HepG2 (cell line): ENCODE measurements around the gene PLSCR4. TPM values are rescaled to one million over a fixed set of nuclear protein-coding genes. Genes with fewer than 3 reads are reported as not detected.

Source experiments
- BRD4 ChIP-seq: sonication (generic); formaldehyde crosslinking; IDR thresholded peaks from 2 replicates; pipeline ENCODE4 v1.4.0; 2020; ENCODE audit warnings: missing genetic modification reagents
- HES4 ChIP-seq: sonication (generic); formaldehyde crosslinking; IDR thresholded peaks from 2 replicates; pipeline ENCODE4 v1.9.0; 2021; ENCODE audit warnings: mild to moderate bottlenecking, missing genetic modification reagents, borderline replicate concordance
- HIVEP1 ChIP-seq: sonication (generic); formaldehyde crosslinking; IDR thresholded peaks from 2 replicates; pipeline ENCODE4 v1.4.0; 2020; ENCODE audit warnings: mild to moderate bottlenecking, missing genetic modification reagents
- RCOR2 ChIP-seq: IDR thresholded peaks from 2 replicates; pipeline ENCODE4 v1.6.1; 2016; ENCODE audit warnings: missing biosample characterization, missing genetic modification reagents
- RXRB ChIP-seq: IDR thresholded peaks from 2 replicates; pipeline ENCODE4 v1.6.1; 2016; ENCODE audit warnings: borderline replicate concordance, missing genetic modification reagents, missing compliant biosample characterization
- SALL2 ChIP-seq: sonication (generic); formaldehyde crosslinking; IDR thresholded peaks from 2 replicates; pipeline ENCODE4 v1.8.1; 2023; ENCODE audit warnings: mild to moderate bottlenecking, missing genetic modification reagents, inconsistent platforms
- SIN3A ChIP-seq: IDR thresholded peaks from 2 replicates; pipeline ENCODE4 v1.6.1; 2011; ENCODE audit warnings: low read depth, mild to moderate bottlenecking, control low read depth, low read length, borderline replicate concordance
- SRSF9 ChIP-seq: fragments of 200-400 bp; formaldehyde crosslinking; IDR thresholded peaks from 2 replicates; pipeline ENCODE4 v1.6.1; 2018; ENCODE audit warnings: borderline replicate concordance, mild to moderate bottlenecking, low read depth, low read length; ENCODE audit not compliant: insufficient read depth, poor library complexity, severe bottlenecking
- ZNF264 ChIP-seq: sonication (generic); formaldehyde crosslinking; IDR thresholded peaks from 2 replicates; pipeline ENCODE4 v1.4.0; 2020; ENCODE audit warnings: missing genetic modification reagents
- ZNF335 ChIP-seq: sonication (generic); formaldehyde crosslinking; IDR thresholded peaks from 2 replicates; pipeline ENCODE4 v1.4.0; 2020; ENCODE audit warnings: missing genetic modification reagents
- ZNF549 ChIP-seq: sonication (generic); formaldehyde crosslinking; IDR thresholded peaks from 2 replicates; pipeline ENCODE4 v1.5.0; 2020; ENCODE audit warnings: missing genetic modification reagents
- ZNF616 ChIP-seq: sonication (generic); formaldehyde crosslinking; IDR thresholded peaks from 2 replicates; pipeline ENCODE4 v1.5.0; 2020; ENCODE audit warnings: low read depth, mild to moderate bottlenecking, missing genetic modification reagents
- ZNF678 ChIP-seq: sonication (generic); formaldehyde crosslinking; IDR thresholded peaks from 2 replicates; pipeline ENCODE4 v1.4.0; 2020; ENCODE audit warnings: mild to moderate bottlenecking, missing genetic modification reagents
- ZSCAN29 ChIP-seq: sonication (generic); formaldehyde crosslinking; conservative IDR thresholded peaks from 2 replicates; pipeline ENCODE4 v1.4.0; 2020; ENCODE audit warnings: mild to moderate bottlenecking, missing genetic modification reagents
- polyA plus RNA-seq, 8 experiments: library from polyadenylated mRNA; depleted of rRNA in 3 of 8; stranded (reverse) in 7 of 8; unstranded in 1 of 8; fragments of >200 nt; fragmentation: Illumina TruSeq in 4 of 8; extraction: Trizol in 4 of 8; gene quantifications; 2 replicates each; pipeline versions ENCODE4 v1.2.1 to v1.2.3, GENCODE V29; 2011 to 2016; ENCODE audit warnings: low read depth in 4 of 8, missing spikeins in 1 of 8, mixed read lengths in 1 of 8; ENCODE audit not compliant: insufficient read depth in 1 of 8
- total RNA-seq, 5 experiments: library from RNA; depleted of rRNA; stranded (reverse); fragments of >200 nt; fragmentation: Illumina TruSeq; extraction: Trizol; gene quantifications; 2 replicates each; pipeline ENCODE4 v1.2.3, GENCODE V29; 2016; ENCODE audit warnings: low read depth in 1 of 5
- TF ChIP-seq, protein P1 (sequence below), 2 experiments: sonication (generic) in 1 of 2; formaldehyde crosslinking in 1 of 2; IDR thresholded peaks; 2 replicates each; pipeline versions ENCODE4 v1.6.1 to v1.9.0; 2014 to 2022; ENCODE audit warnings: antibody characterized with exemption in 1 of 2, borderline replicate concordance in 1 of 2, inconsistent platforms in 1 of 2, low read depth in 1 of 2, missing genetic modification reagents in 1 of 2
- TF ChIP-seq, protein P2 (sequence below): sonication (generic); formaldehyde crosslinking; IDR thresholded peaks from 2 replicates; pipeline ENCODE4 v1.8.0; 2022; ENCODE audit warnings: missing genetic modification reagents, low read depth, mild to moderate bottlenecking, borderline replicate concordance
- TF ChIP-seq, protein P3 (sequence below): sonication (generic); formaldehyde crosslinking; IDR thresholded peaks from 2 replicates; pipeline ENCODE4 v1.4.0; 2020; ENCODE audit warnings: missing genetic modification reagents

PLSCR4 gene
- total and polyA plus RNA-seq, 2 of the 13 experiments (the other 11 are each of a cell fraction or from before 2014, with no cell fraction given) = 1.5 to 59.0 TPM

DNA sequence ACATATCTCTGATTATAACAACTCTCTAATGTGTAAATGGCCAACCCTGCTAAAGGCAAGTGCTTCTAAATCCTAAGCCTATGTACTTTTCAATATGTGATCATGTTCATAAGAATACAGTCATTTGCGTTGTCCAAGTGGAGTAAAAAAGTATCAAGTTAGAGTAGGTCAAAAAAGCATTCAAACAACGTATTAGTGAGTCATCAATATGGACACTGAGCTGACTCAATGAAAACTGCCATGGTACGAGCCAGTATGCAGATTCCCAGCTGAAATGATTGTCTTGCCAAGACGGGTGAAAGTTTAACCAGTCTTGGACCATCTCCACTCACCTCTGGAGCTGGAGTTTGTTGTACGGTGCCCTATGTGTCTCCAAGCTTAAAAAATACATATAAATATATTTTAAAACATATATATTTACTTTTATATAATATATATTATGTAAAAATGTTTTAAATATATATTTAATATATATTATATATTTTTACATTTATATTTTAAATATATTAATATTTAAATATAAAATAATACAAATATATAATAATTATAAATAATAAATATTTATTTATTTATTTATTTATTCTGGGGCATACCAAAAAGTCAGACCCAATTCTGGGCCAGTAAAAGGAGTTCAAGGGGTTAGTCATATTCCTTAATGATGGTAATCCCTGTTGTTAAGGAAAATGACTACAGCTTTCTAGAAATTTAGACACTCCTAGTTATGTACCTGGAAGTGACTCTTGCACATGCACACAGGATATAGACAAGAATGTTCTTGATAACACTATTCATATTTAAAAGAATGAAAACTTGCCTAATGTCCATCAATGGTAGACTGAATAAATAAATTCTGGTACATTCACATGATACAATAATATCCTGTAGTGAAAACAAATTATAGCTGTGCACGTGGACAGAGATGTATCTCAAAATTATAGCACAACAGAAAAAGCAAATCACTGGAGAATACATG, 27.2 kb downstream of the PLSCR4 start (continued):
- TF ChIP-seq, protein P1, sequence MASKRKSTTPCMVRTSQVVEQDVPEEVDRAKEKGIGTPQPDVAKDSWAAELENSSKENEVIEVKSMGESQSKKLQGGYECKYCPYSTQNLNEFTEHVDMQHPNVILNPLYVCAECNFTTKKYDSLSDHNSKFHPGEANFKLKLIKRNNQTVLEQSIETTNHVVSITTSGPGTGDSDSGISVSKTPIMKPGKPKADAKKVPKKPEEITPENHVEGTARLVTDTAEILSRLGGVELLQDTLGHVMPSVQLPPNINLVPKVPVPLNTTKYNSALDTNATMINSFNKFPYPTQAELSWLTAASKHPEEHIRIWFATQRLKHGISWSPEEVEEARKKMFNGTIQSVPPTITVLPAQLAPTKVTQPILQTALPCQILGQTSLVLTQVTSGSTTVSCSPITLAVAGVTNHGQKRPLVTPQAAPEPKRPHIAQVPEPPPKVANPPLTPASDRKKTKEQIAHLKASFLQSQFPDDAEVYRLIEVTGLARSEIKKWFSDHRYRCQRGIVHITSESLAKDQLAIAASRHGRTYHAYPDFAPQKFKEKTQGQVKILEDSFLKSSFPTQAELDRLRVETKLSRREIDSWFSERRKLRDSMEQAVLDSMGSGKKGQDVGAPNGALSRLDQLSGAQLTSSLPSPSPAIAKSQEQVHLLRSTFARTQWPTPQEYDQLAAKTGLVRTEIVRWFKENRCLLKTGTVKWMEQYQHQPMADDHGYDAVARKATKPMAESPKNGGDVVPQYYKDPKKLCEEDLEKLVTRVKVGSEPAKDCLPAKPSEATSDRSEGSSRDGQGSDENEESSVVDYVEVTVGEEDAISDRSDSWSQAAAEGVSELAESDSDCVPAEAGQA (IDR thresholded peaks at IDR 0.05; ENCODE audit: low read depth) = 0 out of 2 replicates have a peak, but pooled peaks have one; percentile 31
- TF ChIP-seq, protein P1 (CRISPR knock-in tag; IDR thresholded peaks at IDR 0.05; ENCODE audit: borderline replicate concordance) = no peak
- TF ChIP-seq SIN3A (no peak), ZNF549 (CRISPR knock-in tag) (no peak), HIVEP1 (CRISPR knock-in tag) (no peak), ZSCAN29 (CRISPR knock-in tag) (no peak), SALL2 (no peak), ZNF264 (CRISPR knock-in tag) (no peak), ZNF335 (no peak), RCOR2 (no peak), ZNF678 (no peak), BRD4 (CRISPR knock-in tag) (no peak), ZNF616 (CRISPR knock-in tag) (no peak), SRSF9 (no peak), HES4 (CRISPR knock-in tag) (no peak), RXRB (CRISPR knock-in tag) (peak; percentile 54; the same call in 1 of the 2 replicates)
- TF ChIP-seq, protein P2, sequence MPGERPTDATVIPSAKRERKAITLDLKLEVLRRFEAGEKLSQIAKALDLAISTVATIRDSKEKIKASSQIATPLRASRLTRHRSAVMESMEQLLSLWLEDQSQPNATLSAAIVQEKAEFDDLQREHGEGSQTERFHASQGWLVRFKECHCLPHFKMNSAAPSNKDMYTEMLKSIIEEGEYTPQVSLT = no peak
- TF ChIP-seq, protein P3, sequence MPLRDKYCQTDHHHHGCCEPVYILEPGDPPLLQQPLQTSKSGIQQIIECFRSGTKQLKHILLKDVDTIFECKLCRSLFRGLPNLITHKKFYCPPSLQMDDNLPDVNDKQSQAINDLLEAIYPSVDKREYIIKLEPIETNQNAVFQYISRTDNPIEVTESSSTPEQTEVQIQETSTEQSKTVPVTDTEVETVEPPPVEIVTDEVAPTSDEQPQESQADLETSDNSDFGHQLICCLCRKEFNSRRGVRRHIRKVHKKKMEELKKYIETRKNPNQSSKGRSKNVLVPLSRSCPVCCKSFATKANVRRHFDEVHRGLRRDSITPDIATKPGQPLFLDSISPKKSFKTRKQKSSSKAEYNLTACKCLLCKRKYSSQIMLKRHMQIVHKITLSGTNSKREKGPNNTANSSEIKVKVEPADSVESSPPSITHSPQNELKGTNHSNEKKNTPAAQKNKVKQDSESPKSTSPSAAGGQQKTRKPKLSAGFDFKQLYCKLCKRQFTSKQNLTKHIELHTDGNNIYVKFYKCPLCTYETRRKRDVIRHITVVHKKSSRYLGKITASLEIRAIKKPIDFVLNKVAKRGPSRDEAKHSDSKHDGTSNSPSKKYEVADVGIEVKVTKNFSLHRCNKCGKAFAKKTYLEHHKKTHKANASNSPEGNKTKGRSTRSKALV (CRISPR knock-in tag) = no peak
